Neural progenitor cell (in vitro differentiated cells): Measurements from ENCODE around the gene C16orf82.

Experiments
- CTCF ChIP-seq: fragments of 200-600 bp; sonication (generic); IDR thresholded peaks from 2 replicates; pipeline ENCODE4 v1.5.1; 2017; ENCODE audit warnings: antibody characterized with exemption, mild to moderate bottlenecking
- EZH2 ChIP-seq: fragments of 200-600 bp; sonication (generic); IDR thresholded peaks from 2 replicates; pipeline ENCODE4 v1.6.1; 2017; ENCODE audit warnings: antibody characterized with exemption, mild to moderate bottlenecking, moderate library complexity
- EZH2phosphoT487 ChIP-seq: fragments of 200-600 bp; sonication (generic); IDR thresholded peaks from 2 replicates; pipeline ENCODE4 v1.6.1; 2017; ENCODE audit warnings: antibody characterized with exemption

GRCh38 chr16:27024010-27024409 is 42.7 kb upstream of the C16orf82 start:
- no peak for TF ChIP-seq CTCF
- TF ChIP-seq EZH2: no peak
- no peak for TF ChIP-seq EZH2phosphoT487
